ENCODE measurements around the gene EPG5. TPM values are rescaled to one million over a fixed set of nuclear protein-coding genes. Genes with fewer than 3 reads are reported as not detected.

The EPG5 gene
- total and polyA plus RNA-seq, 9 of the 15 experiments (the other 6 are each of a cell fraction or from before 2014, with no cell fraction given): 1.3 to 10.7 (median 5.2) TPM

GRCh38 chr18:45976974-45977373, 9.8 kb upstream of the EPG5 start (continued):
- TF ChIP-seq, protein P1, sequence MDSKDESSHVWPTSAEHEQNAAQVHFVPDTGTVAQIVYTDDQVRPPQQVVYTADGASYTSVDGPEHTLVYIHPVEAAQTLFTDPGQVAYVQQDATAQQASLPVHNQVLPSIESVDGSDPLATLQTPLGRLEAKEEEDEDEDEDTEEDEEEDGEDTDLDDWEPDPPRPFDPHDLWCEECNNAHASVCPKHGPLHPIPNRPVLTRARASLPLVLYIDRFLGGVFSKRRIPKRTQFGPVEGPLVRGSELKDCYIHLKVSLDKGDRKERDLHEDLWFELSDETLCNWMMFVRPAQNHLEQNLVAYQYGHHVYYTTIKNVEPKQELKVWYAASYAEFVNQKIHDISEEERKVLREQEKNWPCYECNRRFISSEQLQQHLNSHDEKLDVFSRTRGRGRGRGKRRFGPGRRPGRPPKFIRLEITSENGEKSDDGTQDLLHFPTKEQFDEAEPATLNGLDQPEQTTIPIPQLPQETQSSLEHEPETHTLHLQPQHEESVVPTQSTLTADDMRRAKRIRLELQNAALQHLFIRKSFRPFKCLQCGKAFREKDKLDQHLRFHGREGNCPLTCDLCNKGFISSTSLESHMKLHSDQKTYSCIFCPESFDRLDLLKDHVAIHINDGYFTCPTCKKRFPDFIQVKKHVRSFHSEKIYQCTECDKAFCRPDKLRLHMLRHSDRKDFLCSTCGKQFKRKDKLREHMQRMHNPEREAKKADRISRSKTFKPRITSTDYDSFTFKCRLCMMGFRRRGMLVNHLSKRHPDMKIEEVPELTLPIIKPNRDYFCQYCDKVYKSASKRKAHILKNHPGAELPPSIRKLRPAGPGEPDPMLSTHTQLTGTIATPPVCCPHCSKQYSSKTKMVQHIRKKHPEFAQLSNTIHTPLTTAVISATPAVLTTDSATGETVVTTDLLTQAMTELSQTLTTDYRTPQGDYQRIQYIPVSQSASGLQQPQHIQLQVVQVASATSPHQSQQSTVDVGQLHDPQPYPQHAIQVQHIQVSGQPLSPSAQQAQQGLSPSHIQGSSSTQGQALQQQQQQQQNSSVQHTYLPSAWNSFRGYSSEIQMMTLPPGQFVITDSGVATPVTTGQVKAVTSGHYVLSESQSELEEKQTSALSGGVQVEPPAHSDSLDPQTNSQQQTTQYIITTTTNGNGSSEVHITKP (IDR thresholded peaks at IDR 0.05; ENCODE audit: partially characterized antibody): peak; percentile 78
- TF ChIP-seq NFE2 (IDR thresholded peaks at IDR 0.05; ENCODE audit: low read depth): peak; percentile 69
- TF ChIP-seq TCF3 (CRISPR knock-in tag; IDR thresholded peaks at IDR 0.05): no peak

DNA sequence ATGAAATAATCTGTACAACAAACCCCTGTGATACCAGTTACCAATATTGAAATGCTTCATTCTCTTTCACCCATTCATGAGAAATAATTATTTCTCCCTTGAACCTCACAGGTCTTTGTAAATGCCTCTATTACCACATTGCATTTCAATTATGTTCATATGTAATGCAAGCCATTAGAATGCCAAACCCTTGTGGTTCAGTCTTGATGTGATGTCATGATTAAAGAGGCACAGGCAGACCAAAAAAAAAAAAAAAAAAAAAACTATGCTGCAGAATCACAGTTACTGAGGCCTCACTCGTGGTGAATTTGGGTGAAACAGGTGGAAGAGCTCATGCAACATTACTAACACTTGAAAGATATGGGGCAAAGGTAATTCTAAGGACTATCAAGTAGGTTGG, 9.4 kb upstream of the EPG5 start:
- Histone ChIP-seq H3K9me3 (replicated peaks; ENCODE audit: control insufficient read depth, insufficient read depth, low read depth, low read length) (no peaks in the 10 kb centered on the region), H3K4me2 (ENCODE audit: insufficient read depth, low read length) (no peak overlapping the region), H3K79me2 (ENCODE audit: control insufficient read depth, insufficient read depth, low read length) (no peaks in the 10 kb centered on the region), H3K9me1 (ENCODE audit: control insufficient read depth, insufficient read depth, low read length) (no peaks in the 10 kb centered on the region), H3K27me3 (ENCODE audit: control insufficient read depth in 2 of 2, insufficient read depth in 2 of 2, low read length in 2 of 2) (no peaks in the 10 kb centered on the region), H2AFZ (ENCODE audit: low read depth, low read length) (no peak overlapping the region), H3K27ac (ENCODE audit: extremely low read depth, low read depth, low read length) (no peak overlapping the region), H3K4me3 (no peak overlapping the region), H3K9ac (ENCODE audit: insufficient read depth in 1 of 2, low read depth in 2 of 2, low read length in 2 of 2) (no peak overlapping the region), H3K36me3 (ENCODE audit: control insufficient read depth, insufficient read depth, low read length) (no peaks in the 10 kb centered on the region), H4K20me1 (replicated peaks; ENCODE audit: control insufficient read depth, insufficient read depth, low read length) (no peaks in the 10 kb centered on the region), H3K4me1 (replicated peaks in 1 of 2; ENCODE audit: control insufficient read depth in 2 of 2, insufficient read depth in 2 of 2, low read length in 2 of 2) (peaks cover 0 to 10% of the 10 kb centered on the region in 2 experiments; a peak in 3 of 5 replicates)
- no peak for DNase-seq (ENCODE audit: extremely low read depth in 1 of 4, low spot score in 3 of 4)
- no peak for ATAC-seq
- no peak for TF ChIP-seq SREBF2 (CRISPR knock-in tag; IDR thresholded peaks at IDR 0.05)
- TF ChIP-seq, protein P2, sequence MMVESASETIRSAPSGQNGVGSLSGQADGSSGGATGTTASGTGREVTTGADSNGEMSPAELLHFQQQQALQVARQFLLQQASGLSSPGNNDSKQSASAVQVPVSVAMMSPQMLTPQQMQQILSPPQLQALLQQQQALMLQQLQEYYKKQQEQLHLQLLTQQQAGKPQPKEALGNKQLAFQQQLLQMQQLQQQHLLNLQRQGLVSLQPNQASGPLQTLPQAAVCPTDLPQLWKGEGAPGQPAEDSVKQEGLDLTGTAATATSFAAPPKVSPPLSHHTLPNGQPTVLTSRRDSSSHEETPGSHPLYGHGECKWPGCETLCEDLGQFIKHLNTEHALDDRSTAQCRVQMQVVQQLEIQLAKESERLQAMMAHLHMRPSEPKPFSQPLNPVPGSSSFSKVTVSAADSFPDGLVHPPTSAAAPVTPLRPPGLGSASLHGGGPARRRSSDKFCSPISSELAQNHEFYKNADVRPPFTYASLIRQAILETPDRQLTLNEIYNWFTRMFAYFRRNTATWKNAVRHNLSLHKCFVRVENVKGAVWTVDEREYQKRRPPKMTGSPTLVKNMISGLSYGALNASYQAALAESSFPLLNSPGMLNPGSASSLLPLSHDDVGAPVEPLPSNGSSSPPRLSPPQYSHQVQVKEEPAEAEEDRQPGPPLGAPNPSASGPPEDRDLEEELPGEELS (CRISPR knock-in tag; IDR thresholded peaks at IDR 0.05; ENCODE audit: borderline replicate concordance): no peak
- TF ChIP-seq PPARD (CRISPR knock-in tag; IDR thresholded peaks at IDR 0.05): no peak
- TF ChIP-seq CAMTA2 (CRISPR knock-in tag; conservative IDR thresholded peaks at IDR 0.05): no peak
- no peak for TF ChIP-seq FOXP1 (CRISPR knock-in tag; IDR thresholded peaks at IDR 0.05)
- no peak for TF ChIP-seq ZNF551 (CRISPR knock-in tag; IDR thresholded peaks at IDR 0.05)
- TF ChIP-seq HNRNPUL1 (IDR thresholded peaks at IDR 0.05; ENCODE audit: low read length): no peak
- no peak for TF ChIP-seq FOXJ2 (tag; IDR thresholded peaks at IDR 0.05)
- no peak for FAIRE-seq
- POLR2A ChIA-PET: no interaction called here
- in situ Hi-C loops (cut with MboI): no loop called here
- 0% methylated on average over 1 of the region's 1 CpG for WGBS (ENCODE audit: insufficient coverage, low coverage, missing lambda C conversion rate)
- CTCF ChIA-PET (ENCODE audit: low intra/inter-chr PET ratio): no interaction called here
- intact Hi-C loops (cut with micrococcal nuclease): no loop called here
- BruUV-seq (replicated peaks): no TSS peak
